Bronchial epithelial cell (primary cell): ENCODE measurements around the gene MACF1. TPM values are rescaled to one million over a fixed set of nuclear protein-coding genes. Genes with fewer than 3 reads are reported as not detected.

ENCODE experiments used
- DNase-seq: peaks from one replicate; pipeline ENCODE4 v3.0.0-alpha.2; 2010; ENCODE audit warnings: low read depth
- FAIRE-seq: peaks from 2 replicates; lab custom pipeline; 2011; peaks lifted over from hg19 to GRCh38; lab: Jason Lieb, UNC
- H3K27me3 ChIP-seq: 2 replicates; pipeline ENCODE4 v1.5.1; 2011; ENCODE audit warnings: low read length; ENCODE audit not compliant: control insufficient read depth, insufficient read depth
- H3K36me3 ChIP-seq: 2 replicates; pipeline ENCODE4 v1.5.1; 2011; ENCODE audit warnings: low read length; ENCODE audit not compliant: control insufficient read depth, insufficient read depth
- H3K4me3 ChIP-seq: 2 replicates; pipeline ENCODE4 v1.5.1; 2011; ENCODE audit warnings: mild to moderate bottlenecking, low read depth, low read length, control low read depth
- total RNA-seq: library from RNA; depleted of rRNA; stranded (reverse); fragments of >200 nt; gene quantifications from 2 replicates; pipeline ENCODE4 v1.2.1, GENCODE V29; 2014
- TF ChIP-seq, protein P1 (sequence below): IDR thresholded peaks from 2 replicates; pipeline ENCODE4 v1.5.1; 2011; ENCODE audit warnings: mild to moderate bottlenecking, moderate library complexity, low read length, control low read depth, inconsistent platforms; ENCODE audit not compliant: insufficient read depth, severe bottlenecking

Gene MACF1
- total RNA-seq, 1 donor from 2014 or later = 163 TPM

GRCh38 chr1:39407510-39407895 lies 203.0 kb downstream of the MACF1 start:
- no peak for FAIRE-seq
- Histone ChIP-seq H3K27me3 (no peaks in the 10 kb centered on the region), H3K4me3 (no peak overlapping the region), H3K36me3 (no peaks in the 10 kb centered on the region)
- TF ChIP-seq, protein P1, sequence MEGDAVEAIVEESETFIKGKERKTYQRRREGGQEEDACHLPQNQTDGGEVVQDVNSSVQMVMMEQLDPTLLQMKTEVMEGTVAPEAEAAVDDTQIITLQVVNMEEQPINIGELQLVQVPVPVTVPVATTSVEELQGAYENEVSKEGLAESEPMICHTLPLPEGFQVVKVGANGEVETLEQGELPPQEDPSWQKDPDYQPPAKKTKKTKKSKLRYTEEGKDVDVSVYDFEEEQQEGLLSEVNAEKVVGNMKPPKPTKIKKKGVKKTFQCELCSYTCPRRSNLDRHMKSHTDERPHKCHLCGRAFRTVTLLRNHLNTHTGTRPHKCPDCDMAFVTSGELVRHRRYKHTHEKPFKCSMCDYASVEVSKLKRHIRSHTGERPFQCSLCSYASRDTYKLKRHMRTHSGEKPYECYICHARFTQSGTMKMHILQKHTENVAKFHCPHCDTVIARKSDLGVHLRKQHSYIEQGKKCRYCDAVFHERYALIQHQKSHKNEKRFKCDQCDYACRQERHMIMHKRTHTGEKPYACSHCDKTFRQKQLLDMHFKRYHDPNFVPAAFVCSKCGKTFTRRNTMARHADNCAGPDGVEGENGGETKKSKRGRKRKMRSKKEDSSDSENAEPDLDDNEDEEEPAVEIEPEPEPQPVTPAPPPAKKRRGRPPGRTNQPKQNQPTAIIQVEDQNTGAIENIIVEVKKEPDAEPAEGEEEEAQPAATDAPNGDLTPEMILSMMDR = no peak
- no peak for DNase-seq

GRCh38 chr1:39407896-39408640 lies 203.6 kb downstream of the MACF1 start:
- FAIRE-seq = no peak
- Histone ChIP-seq H3K36me3 (no peaks in the 10 kb centered on the region), H3K27me3 (no peaks in the 10 kb centered on the region), H3K4me3 (peak overlapping the region; percentile 64)
- DNase-seq = no peak
- TF ChIP-seq, protein P1 = no peak

DNA sequence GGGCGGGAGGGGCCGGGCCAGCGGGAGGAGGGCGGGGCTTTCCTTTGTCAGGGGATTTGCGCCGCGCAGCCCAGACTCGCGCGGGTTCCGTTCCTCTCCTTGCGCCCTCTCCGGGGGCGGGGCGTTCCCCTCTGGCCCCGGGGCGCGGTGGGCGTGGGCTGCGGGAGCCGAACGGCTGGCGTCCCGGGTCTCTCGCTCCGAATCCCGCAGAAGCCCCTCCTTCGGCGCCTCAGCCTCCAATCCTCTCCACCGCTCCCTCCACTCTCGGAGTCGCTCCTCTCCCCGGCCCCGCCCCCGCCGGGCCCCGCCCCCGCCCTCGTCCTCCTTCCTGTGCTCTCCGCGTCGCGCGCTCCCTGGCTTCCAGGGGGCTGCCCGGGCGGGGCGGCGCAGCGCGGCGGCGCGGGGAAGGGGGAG lies 204.2 kb downstream of the MACF1 start:
- DNase-seq = peak; percentile 82
- Histone ChIP-seq H3K4me3 (peak overlapping the region; percentile 64), H3K27me3 (no peaks in the 10 kb centered on the region), H3K36me3 (no peaks in the 10 kb centered on the region)
- no peak for FAIRE-seq
- TF ChIP-seq, protein P1 = no peak

GRCh38 chr1:39409055-39409816 lies 204.7 kb downstream of the MACF1 start:
- H3K27me3 ChIP-seq = no peaks in the 10 kb centered on the region
- FAIRE-seq (no peak), DNase-seq (no peak)
- no peaks in the 10 kb centered on the region for H3K36me3 ChIP-seq
- TF ChIP-seq, protein P1 = no peak
- peak overlapping the region; percentile 64 for H3K4me3 ChIP-seq

DNA sequence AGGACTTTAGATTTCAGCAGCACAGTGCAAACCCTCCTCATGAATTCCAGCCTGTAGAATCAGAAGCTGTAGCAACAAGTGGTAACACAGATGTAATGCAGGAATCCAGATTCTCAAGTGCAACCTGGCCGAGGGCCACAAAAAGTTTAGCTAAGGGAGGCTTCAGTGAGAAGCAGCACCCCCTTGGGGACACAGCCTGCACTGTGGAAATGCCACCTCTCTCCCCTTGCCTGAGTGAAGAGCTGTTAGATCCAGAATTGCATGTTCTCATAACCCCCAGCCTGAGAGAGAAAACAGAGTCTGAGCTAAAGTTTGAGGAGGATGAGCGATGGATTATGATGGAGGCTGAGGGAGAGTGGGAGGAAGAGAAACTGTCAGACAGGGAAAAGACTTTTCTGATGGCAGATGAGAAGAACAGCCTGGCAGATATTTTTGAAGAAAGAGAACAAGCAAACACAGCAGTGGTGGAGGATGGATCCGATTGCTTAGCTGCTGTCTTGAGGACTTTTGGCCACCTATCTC lies 206.5 kb downstream of the MACF1 start:
- no peak overlapping the region for H3K4me3 ChIP-seq
- no peaks in the 10 kb centered on the region for H3K27me3 ChIP-seq
- TF ChIP-seq, protein P1 = peak; percentile 90
- FAIRE-seq = peak; percentile 18
- H3K36me3 ChIP-seq = peaks cover 2% of the 10 kb centered on the region
- DNase-seq = peak; percentile 84
